GM21737 (cell line): Measurements from ENCODE around the gene NWD2.
"Not testable (repeated sequence)": the region's sequence is repeated elsewhere in the genome, so short reads cannot be mapped to it uniquely, and the experiment has no call there.

Source experiments
- ATAC-seq: cut with Tn5 transposase; IDR thresholded peaks from one replicate; pipeline ENCODE4 v1.9.1; 2021; ENCODE audit warnings: mild to moderate bottlenecking, moderate library complexity; ENCODE audit not compliant: unreplicated experiment

The NWD2 gene

GRCh38 chr4:37244583-37245390 is at the start of gene NWD2:
Gene NWD2, plus strand, starts transcription at chr4:37244743. Its CDS starts 325 bp downstream, at chr4:37245068.
- ATAC-seq = no peak

- no peak for ATAC-seq
These were observed 46.6 kb upstream of the NWD2 start for GRCh38 chr4:37197899-37198298.

- ATAC-seq = not testable (repeated sequence)
These were observed 39.8 kb upstream of the NWD2 start for GRCh38 chr4:37204740-37205139.

GRCh38 chr4:37216209-37216608 is 28.3 kb upstream of the NWD2 start:
- ATAC-seq = no peak

DNA sequence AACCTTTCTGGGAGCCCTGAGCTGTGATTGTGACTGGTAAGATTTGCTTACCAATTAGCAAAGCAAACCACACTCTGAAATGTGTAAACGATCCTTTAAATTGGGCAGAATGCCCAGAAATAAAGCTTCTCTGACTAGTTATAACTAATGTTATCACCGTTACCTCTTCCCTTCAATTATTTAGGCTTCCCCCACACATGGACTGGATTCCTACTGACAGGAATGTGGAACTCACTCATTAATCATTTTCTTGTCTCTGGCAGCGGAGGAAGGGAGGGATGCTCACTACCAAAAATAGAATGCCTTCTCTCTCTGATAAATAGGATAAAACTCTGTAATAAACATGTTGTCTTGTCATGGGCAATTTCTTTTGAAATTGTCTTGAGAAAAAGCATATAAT is 25.3 kb upstream of the NWD2 start:
- no peak for ATAC-seq

- ATAC-seq = no peak
These were observed 24.6 kb upstream of the NWD2 start for GRCh38 chr4:37219990-37220389.

DNA sequence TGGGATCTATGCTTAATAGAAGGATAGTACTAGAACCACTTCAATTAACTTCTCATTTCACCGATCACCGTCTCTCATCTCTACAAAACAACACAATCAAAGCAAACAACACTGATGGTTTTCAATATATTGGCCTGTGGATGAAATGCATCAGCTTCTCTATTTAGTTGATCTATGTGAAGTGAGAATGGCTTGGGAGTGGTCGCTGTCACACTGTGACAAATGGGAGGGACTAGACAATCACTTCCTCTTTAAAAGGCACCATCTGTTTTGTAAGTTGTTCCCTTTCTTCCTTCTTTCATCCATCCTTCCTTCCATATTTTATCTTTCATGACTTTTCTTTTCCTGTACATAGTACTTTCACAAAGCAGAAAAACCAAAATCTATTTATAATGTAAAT is 23.9 kb upstream of the NWD2 start:
- no peak for ATAC-seq

GRCh38 chr4:37223732-37224131 is 20.8 kb upstream of the NWD2 start:
- ATAC-seq = no peak

- no peak for ATAC-seq
These were observed 19.7 kb upstream of the NWD2 start for GRCh38 chr4:37224854-37225253.

DNA sequence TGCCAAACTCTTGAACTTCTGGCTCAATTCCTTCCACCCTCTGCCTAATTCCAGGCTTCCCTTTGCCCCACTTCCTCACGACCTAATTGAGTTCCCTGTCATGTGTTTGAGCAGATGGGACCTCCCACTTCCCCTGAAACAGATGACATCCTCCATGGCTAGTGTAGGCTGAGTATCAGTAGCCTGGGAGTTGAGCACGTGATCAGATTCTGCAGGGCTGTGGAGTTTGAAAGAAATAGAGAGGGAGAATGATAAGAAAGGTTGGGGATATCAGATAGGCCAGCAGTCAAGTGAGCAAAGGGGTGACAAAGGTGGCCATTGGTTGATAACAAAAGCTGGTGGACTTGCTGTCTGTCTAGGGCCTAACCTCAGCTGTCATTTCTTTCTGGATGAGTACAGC is 18.8 kb upstream of the NWD2 start:
- ATAC-seq = no peak

GRCh38 chr4:37232315-37232714 is 12.2 kb upstream of the NWD2 start:
- ATAC-seq = no peak

DNA sequence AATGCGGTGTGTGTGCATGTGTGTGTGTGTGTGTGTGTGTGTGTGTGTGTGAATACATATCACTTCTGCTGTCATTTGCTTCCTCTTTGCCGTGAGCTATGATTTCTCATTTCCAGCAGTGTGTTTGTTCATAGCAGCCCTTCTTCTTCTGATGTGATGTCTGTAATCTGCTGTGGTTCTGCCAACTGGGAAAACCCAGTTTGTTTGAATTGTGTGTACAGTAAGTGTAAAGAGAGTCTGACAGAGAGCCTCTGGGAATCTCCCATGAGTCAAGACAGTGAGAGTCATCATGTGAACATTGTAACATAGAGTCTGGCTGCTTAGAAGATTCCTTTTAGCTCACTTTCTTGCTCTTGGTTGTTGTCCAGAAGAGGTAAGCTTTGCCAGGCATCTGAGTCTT is 8.4 kb upstream of the NWD2 start:
- ATAC-seq = no peak

- ATAC-seq = no peak
These were observed 2.9 kb upstream of the NWD2 start for GRCh38 chr4:37241647-37242046.

GRCh38 chr4:37243051-37243450 is 1.5 kb upstream of the NWD2 start:
- no peak for ATAC-seq

GRCh38 chr4:37243722-37244582 is 591 bp upstream of the NWD2 start:
- ATAC-seq = no peak

- no peak for ATAC-seq
These were observed 930 bp downstream of the NWD2 start for GRCh38 chr4:37245391-37245954.

DNA sequence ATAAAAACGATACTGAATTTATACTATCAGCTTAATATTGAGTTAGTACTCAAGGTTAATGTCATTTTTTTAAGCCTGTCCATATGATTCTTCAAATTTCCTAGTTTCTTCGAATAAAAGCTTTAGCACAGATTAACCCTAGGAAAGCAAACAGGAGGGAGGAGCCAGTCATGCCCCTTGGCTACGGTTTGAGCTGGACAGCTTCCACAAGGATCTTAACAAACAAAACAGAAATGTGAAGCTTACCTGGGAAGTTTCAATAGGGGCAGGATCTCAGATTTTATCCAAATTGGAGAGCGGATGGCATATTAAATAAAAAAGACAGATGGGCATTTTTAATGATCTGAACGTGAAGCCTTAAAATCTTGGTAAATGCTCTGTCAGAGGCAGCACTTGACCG is 2.3 kb downstream of the NWD2 start:
- no peak for ATAC-seq

DNA sequence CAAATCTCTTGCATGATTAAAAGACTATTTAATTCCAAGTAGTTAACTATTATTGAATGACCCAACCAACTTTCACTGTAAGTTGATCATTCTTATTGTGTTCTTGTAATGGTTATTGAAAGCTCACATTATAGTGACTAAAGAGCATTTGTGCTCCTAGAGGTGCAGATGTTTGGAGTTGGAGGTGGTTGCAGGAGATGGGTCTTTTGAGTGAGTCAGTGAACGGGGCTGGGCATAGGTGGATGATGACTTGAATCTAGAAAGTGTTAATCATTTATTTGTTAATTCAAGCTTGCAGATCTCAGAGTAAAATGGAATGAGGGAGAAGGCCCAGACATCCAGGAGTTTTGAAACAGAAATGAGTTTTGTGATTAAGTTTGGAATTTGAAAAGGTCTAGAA is 13.7 kb downstream of the NWD2 start:
- ATAC-seq = no peak

DNA sequence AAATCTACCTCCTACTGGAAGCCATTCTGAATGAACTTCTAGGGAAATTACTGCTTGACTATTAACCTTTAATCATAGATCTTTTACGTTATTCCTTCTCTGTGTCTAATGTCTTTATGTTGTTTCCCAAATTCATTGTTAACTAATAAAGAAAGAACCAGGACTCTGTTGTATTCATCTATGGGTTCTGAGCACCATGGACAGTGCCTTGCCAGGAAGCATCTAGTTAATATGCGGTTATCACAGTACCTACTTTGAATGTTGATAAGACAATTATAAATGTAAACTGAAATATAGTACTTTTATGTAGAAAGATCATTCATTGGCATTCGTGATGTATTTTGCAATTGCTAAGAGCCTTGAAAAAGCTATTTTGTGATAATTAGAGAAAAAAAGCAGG is 23.8 kb downstream of the NWD2 start:
- ATAC-seq = no peak

DNA sequence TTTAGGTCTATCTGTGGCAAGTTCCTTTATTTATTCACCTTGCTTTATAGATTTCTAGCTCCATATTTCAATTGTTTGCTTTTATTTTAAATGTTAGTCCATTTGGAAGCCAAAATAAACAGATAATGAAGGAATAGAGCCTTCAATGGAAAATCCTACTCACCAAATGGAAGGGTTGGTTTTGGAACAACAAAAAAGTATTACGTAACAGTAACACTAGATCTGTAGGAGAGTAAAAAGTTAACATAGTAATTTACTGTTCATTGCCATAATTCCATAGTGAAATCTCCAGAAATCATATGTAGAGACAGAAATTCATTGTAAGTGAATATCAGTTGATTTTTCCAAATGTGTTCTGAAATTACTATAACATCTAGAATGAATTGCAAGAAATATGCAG is 34.6 kb downstream of the NWD2 start:
- no peak for ATAC-seq

DNA sequence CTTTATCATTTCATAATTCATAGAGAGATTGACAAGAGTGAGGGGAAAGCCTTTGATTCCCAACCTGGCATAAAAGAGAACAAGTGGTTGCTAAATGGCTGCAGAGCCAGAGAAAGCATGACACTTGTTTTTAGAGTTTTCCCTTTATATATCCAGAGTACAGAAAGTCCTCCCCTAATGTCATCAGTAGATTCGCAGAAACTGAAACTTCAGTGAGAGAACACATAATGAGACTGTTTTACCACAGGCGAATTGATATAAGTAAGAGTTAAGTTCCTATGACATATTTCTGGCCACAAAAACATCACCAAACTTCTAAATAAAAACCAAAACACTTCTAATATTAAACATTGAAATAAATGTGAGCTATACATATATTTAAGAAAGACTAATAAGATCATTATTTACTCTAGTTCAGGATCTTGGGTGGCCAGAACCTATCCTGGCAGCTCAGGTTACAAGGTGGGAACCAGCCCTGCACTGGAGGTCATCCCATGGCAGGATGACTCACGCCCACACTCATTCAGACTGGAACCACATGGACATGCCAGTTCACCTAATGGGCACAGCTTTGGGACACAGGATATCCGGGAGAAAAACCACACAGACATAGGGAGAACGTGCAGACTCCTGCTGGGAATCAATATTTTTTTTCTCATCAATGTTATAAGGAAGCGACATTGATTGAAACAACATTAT is 35.5 kb downstream of the NWD2 start:
- no peak for ATAC-seq
